GM12873 (cell line): ENCODE data around the gene GADL1.

Experiments
- CTCF ChIP-seq: IDR thresholded peaks from 2 replicates; pipeline ENCODE4 v1.5.1; 2012; ENCODE audit warnings: low read depth, mild to moderate bottlenecking, moderate library complexity, low read length, control low read depth; ENCODE audit not compliant: insufficient read depth; ENCODE audit errors: missing control alignments

The GADL1 gene

DNA sequence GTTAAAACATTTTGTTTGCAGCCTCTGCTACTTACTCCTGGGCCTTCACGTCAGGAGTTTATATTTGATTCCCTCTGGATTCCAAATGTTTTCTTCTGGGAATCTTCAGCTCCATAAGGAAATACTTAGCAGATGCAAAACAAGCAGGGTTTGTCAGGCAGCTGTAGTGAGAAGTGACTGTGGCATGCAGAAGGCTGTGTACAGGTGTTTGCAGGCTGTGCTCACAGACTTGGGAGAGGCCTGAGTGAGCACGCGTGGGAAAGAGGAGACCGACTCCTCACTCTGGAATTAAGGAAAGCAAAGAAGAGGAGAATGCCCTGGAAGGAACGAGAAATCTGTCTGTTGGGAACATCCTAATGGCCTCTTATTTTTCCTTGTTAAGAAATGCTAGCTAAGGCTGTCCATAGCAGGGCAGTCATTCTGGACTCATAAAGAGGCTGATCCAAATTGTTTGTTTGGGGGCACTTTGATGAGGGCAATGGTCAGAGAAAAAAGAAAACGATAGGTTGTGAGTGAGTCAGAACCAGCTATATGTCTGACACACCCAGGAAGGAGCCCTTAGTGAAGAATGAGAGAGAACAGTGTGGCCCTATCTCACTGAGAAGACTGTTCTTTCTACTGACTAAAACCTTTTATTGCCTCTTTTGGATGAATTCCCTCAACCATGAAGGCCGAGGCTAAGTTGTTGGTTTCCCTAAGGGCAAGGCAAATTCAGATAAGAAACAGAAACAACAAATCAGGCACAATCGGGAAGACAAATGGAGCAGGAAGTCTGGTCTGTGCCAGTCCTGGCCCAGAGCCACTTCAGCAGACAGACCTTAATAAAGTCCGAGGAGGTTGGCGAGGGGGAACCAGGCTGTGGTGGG lies 205.5 kb downstream of the GADL1 start:
- no peak for TF ChIP-seq CTCF

DNA sequence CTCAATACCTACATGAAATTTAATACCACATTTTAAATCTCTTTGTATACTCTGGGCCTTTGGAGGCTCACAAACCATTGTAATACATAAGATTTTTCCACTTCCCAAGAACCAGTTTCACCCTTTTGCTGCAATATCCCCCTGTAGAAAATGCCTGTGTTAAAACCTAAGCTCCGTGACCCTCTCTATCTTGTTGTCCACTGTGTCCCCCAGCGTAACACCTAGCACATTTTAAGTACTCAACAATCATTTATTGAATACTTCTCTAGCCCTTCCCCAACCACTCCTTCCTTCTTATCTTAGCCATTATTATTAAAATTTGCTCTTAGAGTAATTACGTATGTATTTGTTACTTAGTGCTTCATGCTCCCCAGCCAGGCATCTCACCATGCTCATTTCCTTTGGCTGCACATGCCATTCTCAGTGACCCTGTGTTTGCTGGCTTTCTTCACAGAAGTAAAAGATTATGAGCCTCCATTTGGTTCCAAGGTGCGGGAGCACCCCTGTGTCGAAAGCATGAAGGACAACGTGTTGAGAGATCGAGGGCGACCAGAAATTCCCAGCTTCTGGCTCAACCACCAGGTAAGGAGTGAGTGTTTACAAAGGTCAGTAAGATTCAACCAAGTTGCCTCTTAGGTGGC lies 206.4 kb downstream of the GADL1 start:
- TF ChIP-seq CTCF, result no peak

GRCh38 chr3:30686799-30687198 lies 207.7 kb downstream of the GADL1 start:
- no peak for TF ChIP-seq CTCF

DNA sequence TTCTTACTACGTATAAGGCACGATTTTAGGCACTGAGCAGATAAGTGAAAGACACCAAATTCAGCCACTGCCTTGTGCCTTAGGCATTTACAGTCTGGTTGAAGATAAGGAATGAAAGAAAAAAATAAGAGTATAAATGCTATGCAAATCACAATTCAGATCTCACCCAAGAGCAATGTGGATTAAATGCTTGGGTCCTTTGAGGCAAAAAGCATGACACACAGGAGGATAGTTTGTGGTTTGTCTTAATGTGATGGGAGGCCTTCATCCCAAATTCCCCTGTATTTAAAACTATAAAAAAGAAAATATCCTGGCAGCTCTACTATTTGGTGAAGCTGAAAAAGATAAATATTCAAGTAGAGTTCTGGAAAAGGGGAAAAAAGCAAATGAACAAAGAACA lies 208.3 kb downstream of the GADL1 start:
- TF ChIP-seq CTCF, result no peak

DNA sequence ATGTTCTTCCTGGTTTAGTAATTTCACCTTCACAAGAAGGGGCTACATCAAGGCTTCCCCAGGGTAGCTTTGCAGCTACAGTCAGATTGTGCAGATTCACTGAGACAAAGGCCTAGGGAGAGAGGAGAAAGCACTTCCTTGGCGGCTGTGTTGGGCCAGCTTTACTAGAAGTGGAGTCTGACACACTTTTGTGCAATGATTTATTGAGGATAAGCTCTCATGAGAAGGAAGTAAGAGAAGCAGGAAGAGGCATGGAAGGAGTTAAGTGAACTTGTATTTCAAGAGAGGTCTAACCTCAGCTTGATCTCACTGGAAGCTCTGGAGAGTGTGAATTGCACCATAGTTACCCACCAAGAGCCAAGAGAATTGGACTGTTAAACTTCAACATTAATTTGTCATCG lies 209.2 kb downstream of the GADL1 start:
- TF ChIP-seq CTCF, result no peak

DNA sequence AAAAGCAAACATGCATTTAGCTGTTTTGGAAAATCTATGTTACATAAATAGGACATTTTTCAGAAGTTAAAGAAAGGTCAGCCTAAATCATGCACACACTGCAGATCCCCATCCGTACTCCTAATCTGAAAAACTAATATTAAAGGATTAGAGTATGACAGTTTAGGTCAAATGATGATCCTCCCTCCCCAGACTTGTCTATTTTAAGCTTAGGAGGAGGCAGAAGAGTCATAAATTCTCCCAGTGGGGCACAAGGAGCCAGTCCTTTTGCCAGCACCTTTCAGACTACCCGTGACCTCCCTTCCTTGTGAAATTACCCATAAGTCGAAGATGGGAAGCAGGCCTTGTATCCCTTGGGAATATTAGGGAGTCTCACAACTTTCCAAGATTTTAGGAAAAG lies 210.1 kb downstream of the GADL1 start:
- no peak for TF ChIP-seq CTCF

GRCh38 chr3:30683769-30684168 lies 210.7 kb downstream of the GADL1 start:
- no peak for TF ChIP-seq CTCF
